ENCODE data around the gene ALDH2. TPM values are rescaled to one million over a fixed set of nuclear protein-coding genes. Genes with fewer than 3 reads are reported as not detected.

Gene ALDH2
- total and polyA plus RNA-seq, 12 donors, result 60.6 to 403 (median 318) TPM

DNA sequence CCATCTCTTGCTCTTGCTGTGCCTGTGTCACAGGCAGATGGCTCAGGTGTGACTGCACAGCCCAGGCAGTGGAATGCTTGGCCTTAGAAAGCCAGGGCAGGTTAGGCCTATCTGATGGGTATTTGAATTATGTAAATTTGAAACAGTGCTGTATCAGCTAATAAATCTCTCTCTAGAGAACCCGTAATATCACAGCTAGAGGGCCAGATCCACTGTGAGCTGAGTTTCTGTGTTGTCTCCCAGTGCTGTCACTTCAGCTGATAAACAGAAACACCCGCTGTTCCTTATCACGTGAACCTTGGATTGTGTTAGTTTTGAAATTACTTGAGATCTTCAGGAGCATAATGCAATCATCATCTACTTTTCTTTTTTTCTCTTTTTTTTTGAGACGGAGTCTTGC lies 21.5 kb upstream of the ALDH2 start:
- Histone ChIP-seq H3K4me3 (no peak overlapping the region), H3K27ac (no peak overlapping the region), H3K4me1 (peaks cover 4 to 35% (median 20%) of the 10 kb centered on the region in 9 donors), H3K36me3 (peaks cover 0 to 76% (median 32%) of the 10 kb centered on the region in 9 donors), H3K9me3 (no peaks in the 10 kb centered on the region), H3K27me3 (no peaks in the 10 kb centered on the region)
- ATAC-seq, result no peak
- intact Hi-C loops (cut with DNase I), result no loop called here
- 64 to 68% methylated on average over 4 of the region's 4 CpGs for WGBS, 2 donors
- TF ChIP-seq, protein P1, sequence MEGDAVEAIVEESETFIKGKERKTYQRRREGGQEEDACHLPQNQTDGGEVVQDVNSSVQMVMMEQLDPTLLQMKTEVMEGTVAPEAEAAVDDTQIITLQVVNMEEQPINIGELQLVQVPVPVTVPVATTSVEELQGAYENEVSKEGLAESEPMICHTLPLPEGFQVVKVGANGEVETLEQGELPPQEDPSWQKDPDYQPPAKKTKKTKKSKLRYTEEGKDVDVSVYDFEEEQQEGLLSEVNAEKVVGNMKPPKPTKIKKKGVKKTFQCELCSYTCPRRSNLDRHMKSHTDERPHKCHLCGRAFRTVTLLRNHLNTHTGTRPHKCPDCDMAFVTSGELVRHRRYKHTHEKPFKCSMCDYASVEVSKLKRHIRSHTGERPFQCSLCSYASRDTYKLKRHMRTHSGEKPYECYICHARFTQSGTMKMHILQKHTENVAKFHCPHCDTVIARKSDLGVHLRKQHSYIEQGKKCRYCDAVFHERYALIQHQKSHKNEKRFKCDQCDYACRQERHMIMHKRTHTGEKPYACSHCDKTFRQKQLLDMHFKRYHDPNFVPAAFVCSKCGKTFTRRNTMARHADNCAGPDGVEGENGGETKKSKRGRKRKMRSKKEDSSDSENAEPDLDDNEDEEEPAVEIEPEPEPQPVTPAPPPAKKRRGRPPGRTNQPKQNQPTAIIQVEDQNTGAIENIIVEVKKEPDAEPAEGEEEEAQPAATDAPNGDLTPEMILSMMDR (IDR thresholded peaks at IDR 0.05), result no peak
- no peak for DNase-seq

- DNase-seq, result no peak
- peak overlapping the region in 1 of 10 donors; percentile 67 for H3K27ac ChIP-seq
- peaks cover 0 to 97% (median 39%) of the 10 kb centered on the region in 9 donors for H3K36me3 ChIP-seq
- ATAC-seq, result peak in 3 of 8 donors; percentile 21 to 41 (median 35)
- peaks cover 0 to 22% (median 14%) of the 10 kb centered on the region in 9 donors for H3K4me1 ChIP-seq
- WGBS, 2 donors, result 60 to 66% methylated on average over 9 of the region's 9 CpGs
- TF ChIP-seq, protein P1 (IDR thresholded peaks at IDR 0.05), result no peak
- no peaks in the 10 kb centered on the region for H3K9me3 ChIP-seq
- H3K4me3 ChIP-seq, result no peak overlapping the region
- no peaks in the 10 kb centered on the region for H3K27me3 ChIP-seq
- intact Hi-C loops (cut with DNase I), result no loop called here
Observed at GRCh38 chr12:111747333-111747732, 19.4 kb upstream of the ALDH2 start.

DNA sequence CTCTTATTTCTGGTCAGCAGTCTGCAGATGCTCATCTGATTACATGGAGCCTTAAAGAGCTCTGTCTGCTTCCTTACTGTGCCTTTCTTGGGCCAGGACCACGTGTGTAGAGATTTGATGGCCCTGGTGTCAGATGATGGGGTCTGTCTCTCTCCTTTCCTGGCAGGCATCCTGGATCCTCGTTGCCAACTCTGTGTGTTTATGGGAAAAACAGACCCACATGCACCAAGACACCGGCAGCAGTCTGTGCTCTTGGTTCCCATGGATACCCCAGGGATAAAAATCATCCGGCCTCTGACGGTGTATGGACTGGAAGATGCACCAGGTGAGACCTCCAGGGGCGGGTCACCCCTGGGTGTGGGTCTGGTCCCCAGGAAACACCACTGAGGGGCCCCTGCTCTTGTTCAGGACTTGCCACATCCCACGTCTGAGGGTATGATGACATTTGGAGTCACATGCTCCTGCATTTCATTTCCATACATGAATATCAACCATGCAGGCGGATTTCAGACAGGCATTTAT lies 18.5 kb upstream of the ALDH2 start:
- TF ChIP-seq, protein P1 (IDR thresholded peaks at IDR 0.05), result no peak
- no peak for DNase-seq
- Histone ChIP-seq H3K4me1 (peaks cover under 1 to 24% (median 14%) of the 10 kb centered on the region in 9 donors), H3K27ac (peak overlapping the region in 8 of 10 donors; percentile 2 to 71 (median 61)), H3K27me3 (no peaks in the 10 kb centered on the region), H3K36me3 (peaks cover 0 to 91% (median 39%) of the 10 kb centered on the region in 9 donors), H3K9me3 (no peaks in the 10 kb centered on the region), H3K4me3 (no peak overlapping the region)
- 39 to 40% methylated on average over 8 of the region's 8 CpGs for WGBS, 2 donors
- intact Hi-C loops (cut with DNase I), result no loop called here
- peak in 1 of 8 donors; percentile 33 for ATAC-seq

- intact Hi-C loops (cut with DNase I), result no loop called here
- no peak overlapping the region for H3K4me3 ChIP-seq
- no peaks in the 10 kb centered on the region for H3K9me3 ChIP-seq
- WGBS, 2 donors, result 63 to 66% methylated on average over 7 of the region's 7 CpGs
- DNase-seq (no peak), ATAC-seq (peak in 6 of 8 donors; percentile 14 to 49 (median 33))
- H3K4me1 ChIP-seq, result peaks cover 6 to 31% (median 14%) of the 10 kb centered on the region in 9 donors
- TF ChIP-seq, protein P1 (IDR thresholded peaks at IDR 0.05), result no peak
- H3K27me3 ChIP-seq, result no peaks in the 10 kb centered on the region
- H3K36me3 ChIP-seq, result peaks cover 0 to 86% (median 39%) of the 10 kb centered on the region in 9 donors
- peak overlapping the region; percentile 33 to 74 (median 61) for H3K27ac ChIP-seq
Observed at GRCh38 chr12:111748867-111749266, 17.9 kb upstream of the ALDH2 start.

All from heart right ventricle (tissue), 16 donors.